ENCODE results near the gene HMCN2. TPM values are rescaled to one million over a fixed set of nuclear protein-coding genes. Genes with fewer than 3 reads are reported as not detected.

The HMCN2 gene
- total RNA-seq, 1 experiment from 2014 or later: 5.6 TPM

DNA sequence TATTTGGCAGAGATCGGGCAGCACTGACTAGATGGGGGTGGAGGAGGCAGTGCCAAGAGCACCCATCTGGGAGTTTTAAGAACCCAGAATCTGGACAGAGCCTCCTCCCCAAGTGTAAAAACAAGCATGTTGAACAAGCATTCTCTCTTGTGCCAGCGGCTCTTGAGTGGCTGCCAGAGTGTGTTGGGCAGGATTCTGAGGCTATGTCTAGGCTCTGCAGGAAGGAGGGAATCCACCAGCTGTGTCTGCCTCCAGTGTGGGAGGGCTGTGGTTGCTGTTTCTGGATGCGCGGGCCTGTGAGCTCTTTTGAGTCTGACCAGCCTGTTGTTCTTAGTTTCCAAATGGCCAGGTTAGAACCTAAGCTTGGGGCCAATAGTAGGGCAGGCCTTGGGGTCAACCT is 39.8 kb downstream of the HMCN2 start:
- Mint-ChIP-seq H3K4me3 (no peak overlapping the region), H3K36me3 (peaks cover 7% of the 10 kb centered on the region), H3K27me3 (ENCODE audit: low read depth) (no peaks in the 10 kb centered on the region), H3K9me3 (no peaks in the 10 kb centered on the region), H3K27ac (no peak overlapping the region), H3K4me1 (no peaks in the 10 kb centered on the region)
- ChIA-PET CTCF (interaction anchor here (0.5 to 0.7 kb wide), 3 partner anchors 10 to 63 kb away, joined by 3 read pairs; no protein-coding TSS in a partner anchor), POLR2A (no interaction called here)
- ATAC-seq: no peak
- TF ChIP-seq MYBL2 (CRISPR knock-in tag; IDR thresholded peaks at IDR 0.05): no peak
- TF ChIP-seq, protein P1, sequence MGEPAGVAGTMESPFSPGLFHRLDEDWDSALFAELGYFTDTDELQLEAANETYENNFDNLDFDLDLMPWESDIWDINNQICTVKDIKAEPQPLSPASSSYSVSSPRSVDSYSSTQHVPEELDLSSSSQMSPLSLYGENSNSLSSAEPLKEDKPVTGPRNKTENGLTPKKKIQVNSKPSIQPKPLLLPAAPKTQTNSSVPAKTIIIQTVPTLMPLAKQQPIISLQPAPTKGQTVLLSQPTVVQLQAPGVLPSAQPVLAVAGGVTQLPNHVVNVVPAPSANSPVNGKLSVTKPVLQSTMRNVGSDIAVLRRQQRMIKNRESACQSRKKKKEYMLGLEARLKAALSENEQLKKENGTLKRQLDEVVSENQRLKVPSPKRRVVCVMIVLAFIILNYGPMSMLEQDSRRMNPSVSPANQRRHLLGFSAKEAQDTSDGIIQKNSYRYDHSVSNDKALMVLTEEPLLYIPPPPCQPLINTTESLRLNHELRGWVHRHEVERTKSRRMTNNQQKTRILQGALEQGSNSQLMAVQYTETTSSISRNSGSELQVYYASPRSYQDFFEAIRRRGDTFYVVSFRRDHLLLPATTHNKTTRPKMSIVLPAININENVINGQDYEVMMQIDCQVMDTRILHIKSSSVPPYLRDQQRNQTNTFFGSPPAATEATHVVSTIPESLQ (CRISPR knock-in tag; IDR thresholded peaks at IDR 0.05): no peak
- TF ChIP-seq, protein P2, sequence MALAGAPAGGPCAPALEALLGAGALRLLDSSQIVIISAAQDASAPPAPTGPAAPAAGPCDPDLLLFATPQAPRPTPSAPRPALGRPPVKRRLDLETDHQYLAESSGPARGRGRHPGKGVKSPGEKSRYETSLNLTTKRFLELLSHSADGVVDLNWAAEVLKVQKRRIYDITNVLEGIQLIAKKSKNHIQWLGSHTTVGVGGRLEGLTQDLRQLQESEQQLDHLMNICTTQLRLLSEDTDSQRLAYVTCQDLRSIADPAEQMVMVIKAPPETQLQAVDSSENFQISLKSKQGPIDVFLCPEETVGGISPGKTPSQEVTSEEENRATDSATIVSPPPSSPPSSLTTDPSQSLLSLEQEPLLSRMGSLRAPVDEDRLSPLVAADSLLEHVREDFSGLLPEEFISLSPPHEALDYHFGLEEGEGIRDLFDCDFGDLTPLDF (CRISPR knock-in tag; IDR thresholded peaks at IDR 0.05): no peak
- no peak for TF ChIP-seq JUN (CRISPR knock-in tag; IDR thresholded peaks at IDR 0.05)
- TF ChIP-seq, protein P3, sequence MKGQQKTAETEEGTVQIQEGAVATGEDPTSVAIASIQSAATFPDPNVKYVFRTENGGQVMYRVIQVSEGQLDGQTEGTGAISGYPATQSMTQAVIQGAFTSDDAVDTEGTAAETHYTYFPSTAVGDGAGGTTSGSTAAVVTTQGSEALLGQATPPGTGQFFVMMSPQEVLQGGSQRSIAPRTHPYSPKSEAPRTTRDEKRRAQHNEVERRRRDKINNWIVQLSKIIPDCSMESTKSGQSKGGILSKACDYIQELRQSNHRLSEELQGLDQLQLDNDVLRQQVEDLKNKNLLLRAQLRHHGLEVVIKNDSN (CRISPR knock-in tag; IDR thresholded peaks at IDR 0.05): no peak
- TF ChIP-seq ZNF671 (CRISPR knock-in tag; IDR thresholded peaks at IDR 0.05): no peak
- TF ChIP-seq ATF1 (CRISPR knock-in tag; IDR thresholded peaks at IDR 0.05): no peak
- no peak for TF ChIP-seq EMX1 (CRISPR knock-in tag; IDR thresholded peaks at IDR 0.05)
- TF ChIP-seq, protein P4, sequence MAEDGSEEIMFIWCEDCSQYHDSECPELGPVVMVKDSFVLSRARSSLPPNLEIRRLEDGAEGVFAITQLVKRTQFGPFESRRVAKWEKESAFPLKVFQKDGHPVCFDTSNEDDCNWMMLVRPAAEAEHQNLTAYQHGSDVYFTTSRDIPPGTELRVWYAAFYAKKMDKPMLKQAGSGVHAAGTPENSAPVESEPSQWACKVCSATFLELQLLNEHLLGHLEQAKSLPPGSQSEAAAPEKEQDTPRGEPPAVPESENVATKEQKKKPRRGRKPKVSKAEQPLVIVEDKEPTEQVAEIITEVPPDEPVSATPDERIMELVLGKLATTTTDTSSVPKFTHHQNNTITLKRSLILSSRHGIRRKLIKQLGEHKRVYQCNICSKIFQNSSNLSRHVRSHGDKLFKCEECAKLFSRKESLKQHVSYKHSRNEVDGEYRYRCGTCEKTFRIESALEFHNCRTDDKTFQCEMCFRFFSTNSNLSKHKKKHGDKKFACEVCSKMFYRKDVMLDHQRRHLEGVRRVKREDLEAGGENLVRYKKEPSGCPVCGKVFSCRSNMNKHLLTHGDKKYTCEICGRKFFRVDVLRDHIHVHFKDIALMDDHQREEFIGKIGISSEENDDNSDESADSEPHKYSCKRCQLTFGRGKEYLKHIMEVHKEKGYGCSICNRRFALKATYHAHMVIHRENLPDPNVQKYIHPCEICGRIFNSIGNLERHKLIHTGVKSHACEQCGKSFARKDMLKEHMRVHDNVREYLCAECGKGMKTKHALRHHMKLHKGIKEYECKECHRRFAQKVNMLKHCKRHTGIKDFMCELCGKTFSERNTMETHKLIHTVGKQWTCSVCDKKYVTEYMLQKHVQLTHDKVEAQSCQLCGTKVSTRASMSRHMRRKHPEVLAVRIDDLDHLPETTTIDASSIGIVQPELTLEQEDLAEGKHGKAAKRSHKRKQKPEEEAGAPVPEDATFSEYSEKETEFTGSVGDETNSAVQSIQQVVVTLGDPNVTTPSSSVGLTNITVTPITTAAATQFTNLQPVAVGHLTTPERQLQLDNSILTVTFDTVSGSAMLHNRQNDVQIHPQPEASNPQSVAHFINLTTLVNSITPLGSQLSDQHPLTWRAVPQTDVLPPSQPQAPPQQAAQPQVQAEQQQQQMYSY (CRISPR knock-in tag; IDR thresholded peaks at IDR 0.05): no peak
- TF ChIP-seq, protein P5, sequence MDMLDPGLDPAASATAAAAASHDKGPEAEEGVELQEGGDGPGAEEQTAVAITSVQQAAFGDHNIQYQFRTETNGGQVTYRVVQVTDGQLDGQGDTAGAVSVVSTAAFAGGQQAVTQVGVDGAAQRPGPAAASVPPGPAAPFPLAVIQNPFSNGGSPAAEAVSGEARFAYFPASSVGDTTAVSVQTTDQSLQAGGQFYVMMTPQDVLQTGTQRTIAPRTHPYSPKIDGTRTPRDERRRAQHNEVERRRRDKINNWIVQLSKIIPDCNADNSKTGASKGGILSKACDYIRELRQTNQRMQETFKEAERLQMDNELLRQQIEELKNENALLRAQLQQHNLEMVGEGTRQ (CRISPR knock-in tag; IDR thresholded peaks at IDR 0.05): no peak
- TF ChIP-seq, protein P6, sequence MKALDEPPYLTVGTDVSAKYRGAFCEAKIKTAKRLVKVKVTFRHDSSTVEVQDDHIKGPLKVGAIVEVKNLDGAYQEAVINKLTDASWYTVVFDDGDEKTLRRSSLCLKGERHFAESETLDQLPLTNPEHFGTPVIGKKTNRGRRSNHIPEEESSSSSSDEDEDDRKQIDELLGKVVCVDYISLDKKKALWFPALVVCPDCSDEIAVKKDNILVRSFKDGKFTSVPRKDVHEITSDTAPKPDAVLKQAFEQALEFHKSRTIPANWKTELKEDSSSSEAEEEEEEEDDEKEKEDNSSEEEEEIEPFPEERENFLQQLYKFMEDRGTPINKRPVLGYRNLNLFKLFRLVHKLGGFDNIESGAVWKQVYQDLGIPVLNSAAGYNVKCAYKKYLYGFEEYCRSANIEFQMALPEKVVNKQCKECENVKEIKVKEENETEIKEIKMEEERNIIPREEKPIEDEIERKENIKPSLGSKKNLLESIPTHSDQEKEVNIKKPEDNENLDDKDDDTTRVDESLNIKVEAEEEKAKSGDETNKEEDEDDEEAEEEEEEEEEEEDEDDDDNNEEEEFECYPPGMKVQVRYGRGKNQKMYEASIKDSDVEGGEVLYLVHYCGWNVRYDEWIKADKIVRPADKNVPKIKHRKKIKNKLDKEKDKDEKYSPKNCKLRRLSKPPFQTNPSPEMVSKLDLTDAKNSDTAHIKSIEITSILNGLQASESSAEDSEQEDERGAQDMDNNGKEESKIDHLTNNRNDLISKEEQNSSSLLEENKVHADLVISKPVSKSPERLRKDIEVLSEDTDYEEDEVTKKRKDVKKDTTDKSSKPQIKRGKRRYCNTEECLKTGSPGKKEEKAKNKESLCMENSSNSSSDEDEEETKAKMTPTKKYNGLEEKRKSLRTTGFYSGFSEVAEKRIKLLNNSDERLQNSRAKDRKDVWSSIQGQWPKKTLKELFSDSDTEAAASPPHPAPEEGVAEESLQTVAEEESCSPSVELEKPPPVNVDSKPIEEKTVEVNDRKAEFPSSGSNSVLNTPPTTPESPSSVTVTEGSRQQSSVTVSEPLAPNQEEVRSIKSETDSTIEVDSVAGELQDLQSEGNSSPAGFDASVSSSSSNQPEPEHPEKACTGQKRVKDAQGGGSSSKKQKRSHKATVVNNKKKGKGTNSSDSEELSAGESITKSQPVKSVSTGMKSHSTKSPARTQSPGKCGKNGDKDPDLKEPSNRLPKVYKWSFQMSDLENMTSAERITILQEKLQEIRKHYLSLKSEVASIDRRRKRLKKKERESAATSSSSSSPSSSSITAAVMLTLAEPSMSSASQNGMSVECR (CRISPR knock-in tag; IDR thresholded peaks at IDR 0.05; ENCODE audit: borderline replicate concordance): no peak
- TF ChIP-seq, protein P7, sequence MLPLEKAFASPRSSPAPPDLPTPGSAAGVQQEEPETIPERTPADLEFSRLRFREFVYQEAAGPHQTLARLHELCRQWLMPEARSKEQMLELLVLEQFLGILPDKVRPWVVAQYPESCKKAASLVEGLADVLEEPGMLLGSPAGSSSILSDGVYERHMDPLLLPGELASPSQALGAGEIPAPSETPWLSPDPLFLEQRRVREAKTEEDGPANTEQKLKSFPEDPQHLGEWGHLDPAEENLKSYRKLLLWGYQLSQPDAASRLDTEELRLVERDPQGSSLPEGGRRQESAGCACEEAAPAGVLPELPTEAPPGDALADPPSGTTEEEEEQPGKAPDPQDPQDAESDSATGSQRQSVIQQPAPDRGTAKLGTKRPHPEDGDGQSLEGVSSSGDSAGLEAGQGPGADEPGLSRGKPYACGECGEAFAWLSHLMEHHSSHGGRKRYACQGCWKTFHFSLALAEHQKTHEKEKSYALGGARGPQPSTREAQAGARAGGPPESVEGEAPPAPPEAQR (CRISPR knock-in tag; IDR thresholded peaks at IDR 0.05): no peak
- TF ChIP-seq, protein P8, sequence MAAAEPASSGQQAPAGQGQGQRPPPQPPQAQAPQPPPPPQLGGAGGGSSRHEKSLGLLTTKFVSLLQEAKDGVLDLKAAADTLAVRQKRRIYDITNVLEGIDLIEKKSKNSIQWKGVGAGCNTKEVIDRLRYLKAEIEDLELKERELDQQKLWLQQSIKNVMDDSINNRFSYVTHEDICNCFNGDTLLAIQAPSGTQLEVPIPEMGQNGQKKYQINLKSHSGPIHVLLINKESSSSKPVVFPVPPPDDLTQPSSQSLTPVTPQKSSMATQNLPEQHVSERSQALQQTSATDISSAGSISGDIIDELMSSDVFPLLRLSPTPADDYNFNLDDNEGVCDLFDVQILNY (CRISPR knock-in tag; IDR thresholded peaks at IDR 0.05): no peak
- no peak for TF ChIP-seq TEAD4 (CRISPR knock-in tag; IDR thresholded peaks at IDR 0.05)
- no peak for TF ChIP-seq NFE2L1 (CRISPR knock-in tag; IDR thresholded peaks at IDR 0.05)
- TF ChIP-seq, protein P9, sequence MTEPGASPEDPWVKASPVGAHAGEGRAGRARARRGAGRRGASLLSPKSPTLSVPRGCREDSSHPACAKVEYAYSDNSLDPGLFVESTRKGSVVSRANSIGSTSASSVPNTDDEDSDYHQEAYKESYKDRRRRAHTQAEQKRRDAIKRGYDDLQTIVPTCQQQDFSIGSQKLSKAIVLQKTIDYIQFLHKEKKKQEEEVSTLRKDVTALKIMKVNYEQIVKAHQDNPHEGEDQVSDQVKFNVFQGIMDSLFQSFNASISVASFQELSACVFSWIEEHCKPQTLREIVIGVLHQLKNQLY (CRISPR knock-in tag; IDR thresholded peaks at IDR 0.05): no peak
- TF ChIP-seq CBFB (CRISPR knock-in tag; IDR thresholded peaks at IDR 0.05; ENCODE audit: low read depth): no peak
- TF ChIP-seq, protein P10, sequence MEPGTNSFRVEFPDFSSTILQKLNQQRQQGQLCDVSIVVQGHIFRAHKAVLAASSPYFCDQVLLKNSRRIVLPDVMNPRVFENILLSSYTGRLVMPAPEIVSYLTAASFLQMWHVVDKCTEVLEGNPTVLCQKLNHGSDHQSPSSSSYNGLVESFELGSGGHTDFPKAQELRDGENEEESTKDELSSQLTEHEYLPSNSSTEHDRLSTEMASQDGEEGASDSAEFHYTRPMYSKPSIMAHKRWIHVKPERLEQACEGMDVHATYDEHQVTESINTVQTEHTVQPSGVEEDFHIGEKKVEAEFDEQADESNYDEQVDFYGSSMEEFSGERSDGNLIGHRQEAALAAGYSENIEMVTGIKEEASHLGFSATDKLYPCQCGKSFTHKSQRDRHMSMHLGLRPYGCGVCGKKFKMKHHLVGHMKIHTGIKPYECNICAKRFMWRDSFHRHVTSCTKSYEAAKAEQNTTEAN (CRISPR knock-in tag; IDR thresholded peaks at IDR 0.05): no peak
- no peak for TF ChIP-seq GTF2I (CRISPR knock-in tag; conservative IDR thresholded peaks at IDR 0.05)
- DNase-seq (ENCODE audit: low spot score): no peak

Data from WTC11 (cell line).